Lung (tissue), 12 donors: ENCODE data around the gene MYRFL. TPM values are rescaled to one million over a fixed set of nuclear protein-coding genes. Genes with fewer than 3 reads are reported as not detected.

Experiments used
- ATAC-seq: fragments of 200-7000 bp; cut with Tn5 transposase; one replicate; pipeline ENCODE4 v1.9.1; 2020; ENCODE audit warnings: moderate number of reproducible peaks; ENCODE audit not compliant: insufficient read depth, low FRiP score
- DNase-seq, 3 donors: peaks; one replicate each; pipeline ENCODE4 v3.0.0-alpha.2; 2013 to 2017
- H3K27ac ChIP-seq, 2 donors: one replicate each; pipeline ENCODE4 v1.5.1; 2013; ENCODE audit warnings: mild to moderate bottlenecking in 2 of 2, moderate library complexity in 2 of 2, control low read depth in 1 of 2, inconsistent platforms in 1 of 2, low read depth in 1 of 2, low read length in 1 of 2
- H3K27me3 ChIP-seq, 3 donors: one replicate each; pipeline ENCODE4 v1.5.1; 2013; ENCODE audit warnings: low read length in 2 of 3; ENCODE audit not compliant: control insufficient read depth in 3 of 3, insufficient read depth in 3 of 3
- H3K36me3 ChIP-seq, 4 donors: one replicate each; pipeline ENCODE4 v1.5.1; 2013; ENCODE audit warnings: low read length in 4 of 4, mild to moderate bottlenecking in 1 of 4, moderate library complexity in 1 of 4; ENCODE audit not compliant: control insufficient read depth in 4 of 4, insufficient read depth in 4 of 4
- H3K4me1 ChIP-seq, 5 donors: one replicate each; pipeline ENCODE4 v1.5.1; 2013; ENCODE audit warnings: low read length in 5 of 5, mild to moderate bottlenecking in 2 of 5, moderate library complexity in 1 of 5; ENCODE audit not compliant: control insufficient read depth in 5 of 5, insufficient read depth in 5 of 5
- H3K4me3 ChIP-seq: one replicate; pipeline ENCODE4 v1.5.1; 2013; ENCODE audit warnings: mild to moderate bottlenecking, control low read depth, moderate library complexity
- H3K9ac ChIP-seq, 2 donors: one replicate each; pipeline ENCODE4 v1.5.1; 2013; ENCODE audit warnings: low read length in 2 of 2, control low read depth in 1 of 2; ENCODE audit not compliant: insufficient read depth in 1 of 2
- H3K9me3 ChIP-seq, 4 donors: one replicate each; pipeline ENCODE4 v1.5.1; 2013; ENCODE audit warnings: low read length in 3 of 4, mild to moderate bottlenecking in 1 of 4, moderate library complexity in 1 of 4; ENCODE audit not compliant: control insufficient read depth in 4 of 4, insufficient read depth in 3 of 4
- CTCF ChIP-seq: IDR thresholded peaks from 2 replicates; pipeline ENCODE4 v1.5.1; 2012; ENCODE audit warnings: mild to moderate bottlenecking; ENCODE audit errors: control extremely low read depth, extremely low read depth
- WGBS, 2 donors: extraction: QIAGEN DNeasy Blood & Tissue Kit; methylation state at CpG; one replicate each; pipeline ENCODE4 v1.1.7; 2013; 5-methylcytosine and 5-hydroxymethylcytosine counted together
- polyA plus RNA-seq, 2 donors: library from polyadenylated mRNA; stranded (reverse); fragments of 200-250 nt; gene quantifications; one replicate each; pipeline ENCODE4 v1.2.1, GENCODE V29; 2013
- total RNA-seq, 2 donors: library from RNA; depleted of rRNA in 1 of 2; stranded (reverse); fragments of >200 nt in 1 of 2; gene quantifications; one replicate each; pipeline ENCODE4 v1.2.1, GENCODE V29; 2014 to 2021
- donor health status: control.
- donor health status: control.
- donor health status: Bipolar disorder and iron deficiency.
- donor health status: healthy.
- donor health status: DM: yes; HTN: yes; CAD: no.

MYRFL gene
- total and polyA plus RNA-seq, 4 donors: 0.03 to 1.9 (median 0.15) TPM

- DNase-seq (no peak), ATAC-seq (no peak)
- Histone ChIP-seq H3K4me3 (no peak overlapping the region), H3K27me3 (no peaks in the 10 kb centered on the region), H3K9ac (no peak overlapping the region), H3K4me1 (no peaks in the 10 kb centered on the region), H3K27ac (no peak overlapping the region), H3K36me3 (no peaks in the 10 kb centered on the region), H3K9me3 (no peaks in the 10 kb centered on the region)
- WGBS, 2 donors: 91% methylated on average over 4 of the region's 4 CpGs
- no peak for TF ChIP-seq CTCF
Measured at GRCh38 chr12:69866698-69867097, 41.7 kb downstream of the MYRFL start.

- H3K4me1 ChIP-seq: peaks cover 0 to 8% (median 0%) of the 10 kb centered on the region in 5 donors
- H3K9me3 ChIP-seq: no peaks in the 10 kb centered on the region
- H3K36me3 ChIP-seq: no peaks in the 10 kb centered on the region
- H3K9ac ChIP-seq: no peak overlapping the region
- H3K27me3 ChIP-seq: no peaks in the 10 kb centered on the region
- H3K4me3 ChIP-seq: no peak overlapping the region
- ATAC-seq (no peak), DNase-seq (no peak)
- TF ChIP-seq CTCF: no peak
- 97 to 98% methylated on average over 9 of the region's 9 CpGs for WGBS, 2 donors
- H3K27ac ChIP-seq: no peak overlapping the region
Measured at GRCh38 chr12:69868695-69869094, 43.7 kb downstream of the MYRFL start.

- DNase-seq (peak in 2 of 3 donors; percentile 21 to 61), ATAC-seq (no peak)
- no peaks in the 10 kb centered on the region for H3K27me3 ChIP-seq
- H3K36me3 ChIP-seq: no peaks in the 10 kb centered on the region
- WGBS, 2 donors: 41 to 52% methylated on average over 3 of the region's 3 CpGs
- no peak overlapping the region for H3K9ac ChIP-seq
- peaks cover 0 to 18% (median 1%) of the 10 kb centered on the region in 5 donors for H3K4me1 ChIP-seq
- no peak for TF ChIP-seq CTCF
- H3K4me3 ChIP-seq: no peak overlapping the region
- H3K9me3 ChIP-seq: no peaks in the 10 kb centered on the region
- H3K27ac ChIP-seq: no peak overlapping the region
Measured at GRCh38 chr12:69872804-69873203, 47.8 kb downstream of the MYRFL start.

GRCh38 chr12:69873429-69873828, 48.4 kb downstream of the MYRFL start:
- Histone ChIP-seq H3K27me3 (no peaks in the 10 kb centered on the region), H3K36me3 (no peaks in the 10 kb centered on the region), H3K4me1 (peaks cover 0 to 18% (median 1%) of the 10 kb centered on the region in 5 donors), H3K9me3 (no peaks in the 10 kb centered on the region), H3K27ac (no peak overlapping the region), H3K4me3 (no peak overlapping the region), H3K9ac (no peak overlapping the region)
- ATAC-seq (no peak), DNase-seq (no peak)
- 64 to 72% methylated on average over 2 of the region's 2 CpGs for WGBS, 2 donors
- TF ChIP-seq CTCF: no peak
